Glomerular visceral epithelial cell (primary cell): ENCODE results near the gene SDK1.

ENCODE experiments used
- DNase-seq: peaks from one replicate; pipeline ENCODE4 v3.0.0-alpha.2; 2016; ENCODE audit errors: extremely low spot score

Gene SDK1

GRCh38 chr7:4014346-4015050, 713.4 kb downstream of the SDK1 start:
- DNase-seq, result no peak

DNA sequence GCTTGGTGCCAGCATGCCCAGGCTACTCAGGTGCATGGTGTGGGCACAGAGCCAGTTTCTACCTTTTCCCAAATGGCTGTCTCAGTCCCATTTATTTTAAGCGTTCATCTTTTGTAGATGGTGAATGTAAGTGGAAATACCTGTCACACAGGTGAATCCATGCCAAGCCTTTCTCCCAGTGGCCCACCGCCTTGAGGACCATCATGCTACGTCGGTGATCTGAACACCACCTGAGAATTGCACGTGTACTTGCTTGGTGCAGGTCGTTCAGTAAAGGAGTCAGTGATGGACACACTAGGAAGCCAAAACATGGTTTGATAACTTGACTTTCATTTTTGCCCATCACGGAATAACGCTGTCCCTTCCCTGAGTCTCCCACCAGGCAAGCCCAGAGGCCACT, 714.3 kb downstream of the SDK1 start:
- DNase-seq, result no peak

DNA sequence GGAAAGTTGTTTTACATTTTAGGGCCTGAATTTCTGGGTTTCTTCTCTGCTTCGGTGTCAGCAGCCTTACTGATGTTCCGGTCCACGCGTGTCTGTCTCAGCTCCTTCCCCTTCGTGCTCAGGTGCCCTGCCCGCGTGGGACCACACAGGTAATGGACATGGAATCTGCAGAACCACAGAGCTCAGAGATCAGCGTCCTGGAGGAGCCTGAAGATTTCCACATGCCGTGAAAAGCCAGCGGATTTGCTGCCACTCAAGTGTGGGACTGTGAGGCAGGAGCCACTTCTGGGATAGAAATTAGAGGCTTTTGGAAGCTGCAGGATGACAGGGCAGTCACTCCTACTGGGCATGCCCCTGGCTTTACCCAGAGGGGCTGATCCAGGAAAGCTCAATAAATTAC, 714.9 kb downstream of the SDK1 start:
- DNase-seq, result no peak

DNA sequence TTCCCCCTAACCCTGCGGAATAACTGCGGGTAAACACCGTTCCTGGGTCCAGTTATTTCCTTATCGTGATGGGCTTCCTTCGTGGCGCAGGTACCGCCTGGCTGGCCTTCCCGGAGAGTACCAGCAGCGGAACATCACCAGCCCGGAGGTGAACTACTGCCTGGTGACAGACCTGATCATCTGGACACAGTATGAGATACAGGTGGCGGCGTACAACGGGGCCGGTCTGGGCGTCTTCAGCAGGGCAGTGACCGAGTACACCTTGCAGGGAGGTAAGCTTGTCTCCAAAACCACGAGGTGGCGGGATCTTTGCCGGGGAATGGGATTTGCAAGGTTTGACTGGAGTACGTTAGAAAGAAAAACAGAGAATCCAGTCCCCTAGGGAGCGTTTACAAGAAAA, 716.0 kb downstream of the SDK1 start:
- no peak for DNase-seq

- DNase-seq, result no peak
These were observed 716.7 kb downstream of the SDK1 start for GRCh38 chr7:4017785-4018184.

DNA sequence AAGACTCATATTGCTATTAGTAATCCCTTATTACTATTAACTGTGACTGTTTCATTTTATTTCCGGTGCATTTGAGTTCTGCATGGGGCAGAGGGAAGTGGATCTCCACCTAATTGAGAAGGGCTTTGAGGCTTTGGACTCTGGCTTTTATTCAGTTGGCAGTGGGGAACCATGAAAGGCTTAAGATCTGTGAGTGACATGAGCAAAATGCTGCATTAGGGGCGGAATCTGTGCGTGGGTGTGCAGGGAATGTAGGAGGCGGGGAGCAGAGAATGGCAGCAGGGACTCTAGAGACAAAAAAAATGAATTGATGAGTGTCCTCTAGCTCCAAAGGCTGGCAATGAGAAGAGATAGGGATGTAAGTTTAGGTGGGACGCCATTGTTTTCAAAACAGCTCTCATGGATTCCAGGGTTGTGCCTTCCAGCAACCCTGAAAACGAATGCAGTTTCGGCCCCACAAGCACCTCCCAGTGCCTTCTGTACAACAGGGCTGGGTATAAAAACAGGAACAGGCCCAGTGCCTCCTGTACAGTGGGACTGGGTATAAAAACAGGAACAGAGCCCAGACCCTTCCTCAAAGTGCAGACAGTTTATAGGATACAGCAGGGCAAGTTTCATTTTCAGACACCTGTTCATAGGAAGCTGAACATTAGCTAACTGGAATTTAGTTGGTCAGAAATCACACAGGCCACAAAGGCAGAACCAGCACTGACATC, 717.7 kb downstream of the SDK1 start:
- DNase-seq, result no peak

- no peak for DNase-seq
These were observed 719.0 kb downstream of the SDK1 start for GRCh38 chr7:4020086-4020485.

DNA sequence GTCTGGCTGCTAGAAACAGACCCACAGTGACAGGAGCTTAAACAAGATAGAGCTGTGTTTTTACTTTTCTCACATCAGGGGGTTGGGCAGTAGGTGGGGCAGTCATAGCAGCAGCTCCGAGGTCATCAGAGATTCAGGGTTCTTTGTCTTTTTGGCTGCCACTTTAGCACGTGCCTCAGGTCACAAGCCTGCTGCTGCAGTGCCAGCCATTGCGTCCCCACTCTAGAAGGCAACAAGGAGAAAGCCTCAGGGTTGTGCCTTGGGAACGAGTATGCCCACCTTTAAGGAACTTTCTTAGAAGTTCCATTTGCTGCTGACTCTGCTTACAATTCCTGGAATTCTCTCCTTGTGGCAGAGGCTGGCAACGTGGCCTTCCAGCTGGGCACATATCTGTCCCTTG, 720.4 kb downstream of the SDK1 start:
- DNase-seq, result no peak

DNA sequence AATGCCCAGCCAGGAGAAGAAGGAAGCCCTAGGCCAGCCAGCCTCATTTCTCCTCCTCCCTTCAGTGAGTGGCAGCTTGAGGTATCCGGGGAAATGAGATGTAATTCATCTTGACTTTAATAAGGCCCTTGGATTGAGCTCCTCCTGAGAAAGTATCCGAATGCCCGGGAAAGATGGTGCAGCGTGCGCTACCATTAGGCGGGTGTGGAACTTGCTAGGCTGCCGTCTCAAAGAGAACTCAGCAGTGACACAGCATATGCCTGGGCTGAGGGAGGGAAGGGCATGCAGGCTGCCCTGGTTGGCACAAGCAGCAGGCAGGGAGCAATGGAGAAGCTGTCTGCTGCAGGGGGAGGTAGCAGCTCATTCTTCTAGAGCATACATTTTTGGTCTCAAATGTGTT, 721.2 kb downstream of the SDK1 start:
- DNase-seq, result no peak

DNA sequence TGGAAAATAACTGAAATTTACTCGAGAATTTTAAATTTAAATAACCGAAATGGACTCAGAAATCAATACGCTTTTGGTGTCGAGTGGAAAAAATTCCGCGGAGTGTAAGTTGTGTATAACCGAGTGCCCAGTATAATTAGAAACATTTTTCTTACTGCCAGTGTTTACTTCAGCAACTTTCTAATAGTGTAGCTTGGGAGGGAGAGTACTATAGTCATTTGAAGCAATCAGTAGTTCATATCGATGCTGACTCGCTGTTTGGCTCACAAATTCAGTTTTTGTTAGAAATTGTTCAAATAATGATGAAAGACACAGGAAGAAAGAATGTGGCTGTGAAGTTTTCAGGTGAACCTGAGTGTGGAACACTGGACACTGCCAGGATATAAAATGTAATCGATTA, 722.5 kb downstream of the SDK1 start:
- no peak for DNase-seq

DNA sequence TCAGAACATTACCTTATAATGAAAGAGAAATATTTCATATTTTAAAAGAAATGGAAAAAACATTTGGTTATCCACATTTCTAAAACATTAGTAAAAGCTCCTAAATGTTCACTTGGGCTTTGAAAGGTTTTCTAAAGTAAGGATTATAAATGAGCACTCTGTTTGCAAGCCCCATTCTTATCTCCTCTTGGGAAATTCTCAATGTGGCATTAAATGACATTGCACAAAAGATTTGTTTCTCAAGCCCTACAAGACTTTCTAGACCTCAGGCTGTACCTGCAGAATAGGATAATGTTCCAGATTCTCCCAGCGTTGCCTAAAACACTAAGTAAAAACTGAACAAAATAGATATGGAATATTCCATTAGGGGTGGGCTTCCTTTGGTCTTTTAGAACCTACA, 723.1 kb downstream of the SDK1 start:
- no peak for DNase-seq

DNA sequence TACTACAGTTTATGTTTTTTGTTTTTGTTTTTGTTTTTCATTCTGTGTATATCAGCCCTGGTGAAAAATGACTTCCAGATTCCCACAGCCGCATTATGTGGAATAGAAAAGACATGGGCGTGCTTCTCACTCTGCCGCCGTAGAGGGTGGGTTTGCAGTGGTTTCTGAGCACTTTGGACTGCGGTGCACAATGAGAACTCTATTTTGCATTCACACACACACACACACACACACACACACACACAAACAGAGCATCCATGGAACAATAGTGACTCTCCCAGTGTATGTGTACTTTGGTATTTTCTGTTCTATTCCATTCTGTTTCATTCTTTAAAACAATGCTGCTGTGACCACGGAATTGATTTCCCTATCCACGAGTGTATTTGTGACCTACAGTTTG, 723.8 kb downstream of the SDK1 start:
- no peak for DNase-seq

DNA sequence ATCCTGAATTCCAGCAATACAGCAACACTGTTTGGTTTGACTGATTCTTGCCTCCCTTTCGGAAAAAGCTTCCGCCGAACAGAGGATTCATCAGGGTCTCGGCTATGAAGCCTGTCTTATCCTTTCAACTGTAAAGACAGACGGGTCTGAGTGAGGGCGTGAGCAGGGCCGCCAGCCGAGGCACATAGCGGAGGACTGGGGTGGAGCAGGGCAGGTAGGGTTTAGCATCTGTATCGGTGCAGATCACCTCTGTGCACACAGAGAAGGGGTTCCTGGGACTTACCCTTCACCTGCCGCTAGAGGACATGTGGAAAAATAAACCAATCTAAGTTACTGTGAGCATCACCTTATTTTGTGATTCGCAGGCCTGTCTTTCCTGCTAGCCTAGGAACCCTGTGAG, 724.2 kb downstream of the SDK1 start:
- DNase-seq, result no peak

- DNase-seq, result no peak
These were observed 724.9 kb downstream of the SDK1 start for GRCh38 chr7:4025694-4026615.

DNA sequence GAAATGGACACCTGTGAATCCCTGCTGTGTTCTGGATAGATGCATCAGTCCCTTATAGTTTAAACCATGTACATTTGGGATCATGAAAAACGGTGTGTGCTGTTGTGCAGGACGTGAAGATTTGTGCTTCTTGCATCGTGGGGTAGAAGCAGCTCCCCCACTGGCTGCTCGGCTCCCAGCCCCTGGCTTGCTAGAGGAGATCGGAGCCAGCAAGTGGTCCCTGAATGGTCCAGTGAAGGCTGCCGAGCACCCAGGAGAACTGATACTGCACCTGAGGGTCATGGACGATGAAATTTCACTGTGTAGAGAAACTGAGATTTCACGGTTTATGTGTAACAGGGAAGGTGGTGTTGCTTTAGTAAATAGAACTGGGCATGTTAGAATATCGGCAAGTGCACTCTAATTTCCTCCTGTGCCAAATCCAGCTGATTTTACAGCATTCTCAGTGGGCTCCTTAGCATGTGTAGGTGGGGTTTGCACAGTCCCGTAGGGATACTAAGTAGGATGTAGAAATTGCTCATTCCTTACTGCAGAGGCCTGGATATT, 726.0 kb downstream of the SDK1 start:
- no peak for DNase-seq

- DNase-seq, result no peak
These were observed 727.2 kb downstream of the SDK1 start for GRCh38 chr7:4028221-4028620.

DNA sequence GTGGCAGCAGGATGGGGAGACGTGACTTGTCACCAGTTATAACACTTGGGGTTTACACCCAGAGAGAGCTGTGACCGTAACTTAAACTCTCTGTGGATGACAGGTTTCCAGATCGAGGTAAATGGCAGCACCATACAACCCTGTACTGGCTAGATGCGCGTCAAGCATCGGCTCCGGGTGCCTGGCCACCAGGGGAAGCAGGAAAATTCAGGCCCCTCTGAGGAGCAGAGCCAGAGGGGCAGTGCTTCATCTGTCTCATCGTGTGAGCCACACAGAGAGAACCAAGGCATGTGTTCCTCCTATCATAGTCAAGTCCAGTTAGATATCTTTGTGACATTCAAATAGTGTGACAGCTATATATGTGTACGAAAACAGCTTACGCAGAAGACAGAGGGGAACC, 728.9 kb downstream of the SDK1 start:
- DNase-seq, result no peak

DNA sequence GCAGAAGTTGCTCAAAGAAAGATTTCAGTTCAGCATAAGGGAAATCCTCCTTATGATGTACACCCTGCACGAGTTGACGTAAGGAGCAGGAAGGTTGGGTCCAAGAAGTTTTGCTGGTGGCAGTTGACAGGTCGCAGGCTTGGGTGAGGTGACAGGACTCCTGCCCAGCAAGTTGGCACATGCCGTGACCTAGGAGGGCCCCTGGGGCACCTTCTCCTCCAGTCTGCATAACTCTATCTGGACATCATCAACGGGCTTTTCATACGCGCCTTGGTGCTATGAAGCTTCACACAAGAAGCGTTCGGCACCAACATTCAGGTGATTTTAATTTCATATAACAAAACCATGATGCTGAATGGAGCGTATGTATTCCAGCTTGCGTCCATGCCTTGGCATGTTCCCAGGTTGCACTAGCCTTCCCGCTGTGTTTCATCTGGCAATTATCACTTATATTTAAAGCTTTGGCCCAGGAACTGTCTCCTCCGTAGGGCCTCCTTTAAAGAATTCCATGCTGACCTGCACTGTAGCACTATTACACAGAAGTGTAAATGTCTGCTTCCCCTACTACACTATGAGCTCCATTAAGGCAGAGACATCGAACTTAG, 729.4 kb downstream of the SDK1 start:
- DNase-seq, result no peak

DNA sequence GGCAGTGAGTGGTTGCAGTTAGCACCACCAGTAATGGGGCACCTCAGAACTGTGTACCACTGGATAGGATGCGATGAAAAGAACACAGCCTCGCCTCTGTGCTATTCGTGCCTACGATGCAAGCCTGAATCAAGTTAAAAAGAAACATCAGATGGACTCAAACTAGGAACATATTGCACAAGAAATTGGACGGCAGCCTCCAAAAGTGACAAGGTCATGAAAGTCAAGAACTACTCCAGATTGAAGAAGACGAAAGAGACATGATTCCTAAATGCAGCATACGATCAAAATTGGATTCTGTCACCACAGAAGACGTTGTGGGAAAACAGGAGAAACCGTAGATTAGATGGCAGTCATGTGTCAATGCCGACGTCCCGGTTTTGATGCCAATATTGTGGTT, 732.9 kb downstream of the SDK1 start:
- DNase-seq, result no peak

DNA sequence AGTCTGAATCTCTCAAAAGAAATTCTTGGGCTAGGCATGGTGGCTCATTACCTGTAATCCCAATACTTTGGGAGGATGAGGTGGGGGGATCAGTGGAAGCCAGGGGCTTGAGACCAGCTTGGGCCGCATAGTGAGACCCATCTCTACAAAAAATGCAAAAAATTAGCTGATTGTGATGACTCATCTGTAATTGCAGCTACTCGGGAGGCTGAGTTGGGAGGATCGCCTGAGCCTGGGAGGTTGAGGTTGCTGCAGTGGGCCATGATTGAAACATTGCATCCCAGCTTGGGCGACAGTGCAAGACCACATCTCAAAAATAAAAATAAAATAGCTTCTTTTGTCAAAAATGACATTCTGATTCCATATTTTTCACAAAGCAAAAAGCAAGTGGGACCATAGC, 736.3 kb downstream of the SDK1 start:
- DNase-seq, result no peak

GRCh38 chr7:4037877-4038276, 736.8 kb downstream of the SDK1 start:
- DNase-seq, result no peak
